ENCODE measurements around the gene TMEM125. TPM values are rescaled to one million over a fixed set of nuclear protein-coding genes. Genes with fewer than 3 reads are reported as not detected.

TMEM125 gene
- total and polyA plus RNA-seq, 2 of the 4 experiments (the other 2 are of a cell fraction): under 0.01 to 0.03 TPM

DNA sequence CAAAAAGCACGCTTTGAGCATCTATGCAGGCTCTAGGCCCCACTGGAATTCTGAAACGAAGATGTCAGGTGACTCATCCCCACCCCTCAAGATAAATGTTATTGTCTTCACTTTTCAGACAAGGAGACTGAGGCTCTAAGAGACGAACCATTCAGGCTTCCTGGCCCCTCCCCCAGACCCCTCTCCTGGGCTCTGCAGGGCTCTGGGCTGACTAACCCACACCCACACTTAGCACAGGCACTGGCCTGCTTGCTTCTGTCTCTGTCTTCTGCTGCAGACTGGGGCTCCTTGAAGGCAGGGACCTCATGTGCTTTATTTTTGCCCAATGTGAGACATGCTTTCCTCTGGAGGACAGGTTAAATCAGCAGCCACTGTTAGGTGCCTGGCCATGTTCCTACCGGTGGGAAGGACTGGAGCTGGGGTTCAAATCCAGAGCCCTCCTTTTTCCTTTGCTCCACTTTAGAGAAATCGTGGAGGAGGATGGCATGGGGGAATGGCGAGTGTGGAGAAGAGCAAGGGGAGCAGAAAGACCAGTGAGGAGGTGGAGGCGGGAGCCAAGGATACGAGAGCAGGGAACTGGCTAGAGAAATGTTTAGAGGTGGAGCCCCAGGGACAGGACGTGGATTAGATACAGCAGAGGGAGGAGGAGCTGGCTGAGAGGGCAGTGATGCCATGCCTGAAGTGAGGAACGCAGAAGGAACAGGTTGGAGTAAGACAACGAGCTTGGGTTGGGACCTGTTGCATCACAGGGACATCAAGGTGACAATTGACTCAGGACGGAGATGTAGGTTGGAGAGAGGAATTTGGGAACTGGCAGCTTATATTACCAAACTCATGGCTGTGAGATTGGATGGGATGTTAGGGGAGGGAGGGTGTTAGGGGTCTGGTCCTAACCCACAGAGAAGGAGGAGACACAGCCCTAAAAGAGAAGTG is 1.7 kb downstream of the TMEM125 start:
- Histone ChIP-seq H3K79me1 (ENCODE audit: low read depth in 1 of 2, low read length in 2 of 2) (no peaks in the 10 kb centered on the region), H3K4me3 (ENCODE audit: insufficient read depth, low read depth, low read length) (no peak overlapping the region), H2AK9ac (replicated peaks; ENCODE audit: low read depth, low read length, poor library complexity) (peak overlapping the region; percentile 3), H3K4me2 (ENCODE audit: low read depth, low read length) (no peak overlapping the region), H3K9me3 (ENCODE audit: control insufficient read depth, insufficient read depth, low read length) (no peaks in the 10 kb centered on the region), H3K27me3 (ENCODE audit: control insufficient read depth, insufficient read depth, low read length) (peaks cover 5% of the 10 kb centered on the region; the same call in 1 of the 2 replicates), H2BK15ac (ENCODE audit: low read depth, low read length) (no peak overlapping the region), H3K18ac (ENCODE audit: low read depth, low read length) (no peak overlapping the region), H2BK20ac (ENCODE audit: low read depth, low read length) (no peak overlapping the region), H3K4me1 (ENCODE audit: control insufficient read depth, insufficient read depth, low read length) (peaks cover 6% of the 10 kb centered on the region; the same call in 1 of the 2 replicates), H3K56ac (ENCODE audit: extremely low read depth, insufficient read depth, low read length) (no peak overlapping the region), H2BK120ac (ENCODE audit: low read depth, low read length) (no peak overlapping the region), H4K5ac (ENCODE audit: low read depth, low read length) (no peak overlapping the region), H3K4ac (ENCODE audit: low read depth, low read length) (no peak overlapping the region), H3K9me1 (ENCODE audit: insufficient read depth, low read length) (no peaks in the 10 kb centered on the region; the same call in 1 of the 2 replicates), H3K23ac (ENCODE audit: low read depth, low read length) (no peak overlapping the region; the same call in 1 of the 2 replicates), H4K20me1 (ENCODE audit: insufficient read depth, low read length) (no peaks in the 10 kb centered on the region), H2AFZ (replicated peaks; ENCODE audit: low read length, poor library complexity) (peak overlapping the region; percentile 64), H2BK5ac (ENCODE audit: low read depth, low read length, poor library complexity, severe bottlenecking) (no peak overlapping the region), H2AK5ac (ENCODE audit: low read depth, low read length) (no peak overlapping the region), H4K91ac (ENCODE audit: insufficient read depth, low read depth, low read length) (no peak overlapping the region), H3K36me3 (ENCODE audit: control insufficient read depth, insufficient read depth, low read length) (no peaks in the 10 kb centered on the region), H3K27ac (ENCODE audit: insufficient read depth, low read length) (no peak overlapping the region), H3K14ac (replicated peaks; ENCODE audit: low read depth, low read length) (no peak overlapping the region), H3K9ac (ENCODE audit: low read depth, low read length) (no peak overlapping the region), H4K8ac (ENCODE audit: low read depth in 2 of 2, low read length in 2 of 2) (no peak overlapping the region)
- no peak for ATAC-seq (ENCODE audit: low read depth)
- dilution Hi-C loops (cut with HindIII; ENCODE audit: low sequenced_read_pairs, unreplicated experiment) (no loop called here), in situ Hi-C loops (cut with MboI; ENCODE audit: low sequenced_read_pairs) (no loop called here), intact Hi-C loops (cut with micrococcal nuclease) (no loop called here)
- POLR2A ChIA-PET (ENCODE audit: unreplicated experiment): no interaction called here
- peak; percentile 4 for DNase-seq
- no TSS peak for BruUV-seq (replicated peaks)
- WGBS, 2 experiments (ENCODE audit: extremely low coverage in 2 of 2, insufficient read length in 1 of 2): 72% methylated on average over 5 of the region's 12 CpGs; no CpG with 5 or more reads in 1 of the 2 experiments
- CTCF ChIA-PET: no interaction called here
- TF ChIP-seq CEBPB (IDR thresholded peaks at IDR 0.05; ENCODE audit: low read depth, low read length) (no peak), MAFK (IDR thresholded peaks at IDR 0.05; ENCODE audit: low read depth, low read length) (no peak), MXI1 (IDR thresholded peaks at IDR 0.05; ENCODE audit: borderline replicate concordance, low read depth, low read length) (no peak), FOS (IDR thresholded peaks at IDR 0.05; ENCODE audit: low read depth, low read length) (no peak), RFX5 (IDR thresholded peaks at IDR 0.05; ENCODE audit: low read depth, low read length) (no peak), POLR2A (IDR thresholded peaks at IDR 0.05; ENCODE audit: low read depth, low read length) (no peak), RAD21 (IDR thresholded peaks at IDR 0.05; ENCODE audit: low read length) (no peak)
- TF ChIP-seq, protein P1, sequence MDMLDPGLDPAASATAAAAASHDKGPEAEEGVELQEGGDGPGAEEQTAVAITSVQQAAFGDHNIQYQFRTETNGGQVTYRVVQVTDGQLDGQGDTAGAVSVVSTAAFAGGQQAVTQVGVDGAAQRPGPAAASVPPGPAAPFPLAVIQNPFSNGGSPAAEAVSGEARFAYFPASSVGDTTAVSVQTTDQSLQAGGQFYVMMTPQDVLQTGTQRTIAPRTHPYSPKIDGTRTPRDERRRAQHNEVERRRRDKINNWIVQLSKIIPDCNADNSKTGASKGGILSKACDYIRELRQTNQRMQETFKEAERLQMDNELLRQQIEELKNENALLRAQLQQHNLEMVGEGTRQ (IDR thresholded peaks at IDR 0.05; ENCODE audit: low read depth, low read length): no peak

Measured in IMR-90 (cell line).